Measurements from ENCODE around the gene CYLD. TPM values are rescaled to one million over a fixed set of nuclear protein-coding genes. Genes with fewer than 3 reads are reported as not detected.

The CYLD gene
- total RNA-seq, 4 donors from 2014 or later = 31.1 to 77.6 (median 50.2) TPM

- Histone ChIP-seq H3K9me3 (no peaks in the 10 kb centered on the region), H3K27me3 (no peaks in the 10 kb centered on the region), H3K4me3 (no peak overlapping the region), H3K4me1 (peaks cover 37% of the 10 kb centered on the region), H3K27ac (no peak overlapping the region), H3K36me3 (peaks cover 16% of the 10 kb centered on the region)
- WGBS = 66% methylated on average over 7 of the region's 7 CpGs
- no peak for DNase-seq (ENCODE audit: low spot score in 2 of 2)
- TF ChIP-seq EP300 (IDR thresholded peaks at IDR 0.05) (no peak), POLR2A (IDR thresholded peaks at IDR 0.05) (no peak), POLR2AphosphoS5 (IDR thresholded peaks at IDR 0.05) (no peak), CTCF (IDR thresholded peaks at IDR 0.05) (no peak)
Measured at GRCh38 chr16:50747207-50747956, 5.5 kb downstream of the CYLD start.

- Histone ChIP-seq H3K36me3 (peaks cover 43% of the 10 kb centered on the region), H3K9me3 (no peaks in the 10 kb centered on the region), H3K4me1 (peaks cover 13% of the 10 kb centered on the region), H3K27ac (no peak overlapping the region), H3K4me3 (no peak overlapping the region), H3K27me3 (no peaks in the 10 kb centered on the region)
- no peak for TF ChIP-seq CTCF (IDR thresholded peaks at IDR 0.05)
- no peak for TF ChIP-seq POLR2A (IDR thresholded peaks at IDR 0.05)
- no peak for TF ChIP-seq POLR2AphosphoS5 (IDR thresholded peaks at IDR 0.05)
- TF ChIP-seq EP300 (IDR thresholded peaks at IDR 0.05) = no peak
- DNase-seq (ENCODE audit: low spot score in 2 of 2) = no peak
- 72% methylated on average over 6 of the region's 6 CpGs for WGBS
Measured at GRCh38 chr16:50751528-50751927, 9.6 kb downstream of the CYLD start.

- H3K36me3 ChIP-seq = peaks cover 43% of the 10 kb centered on the region
- DNase-seq (ENCODE audit: low spot score in 2 of 2) = no peak
- H3K4me3 ChIP-seq = no peak overlapping the region
- TF ChIP-seq EP300 (IDR thresholded peaks at IDR 0.05) (no peak), POLR2AphosphoS5 (IDR thresholded peaks at IDR 0.05) (no peak), POLR2A (IDR thresholded peaks at IDR 0.05) (no peak), CTCF (IDR thresholded peaks at IDR 0.05) (no peak)
- no peaks in the 10 kb centered on the region for H3K27me3 ChIP-seq
- H3K9me3 ChIP-seq = no peaks in the 10 kb centered on the region
- WGBS = 77% methylated on average over 4 of the region's 4 CpGs
- peaks cover 11% of the 10 kb centered on the region for H3K4me1 ChIP-seq
- no peak overlapping the region for H3K27ac ChIP-seq
Measured at GRCh38 chr16:50752471-50753235, 10.8 kb downstream of the CYLD start.

- H3K4me3 ChIP-seq = no peak overlapping the region
- H3K4me1 ChIP-seq = peaks cover 5% of the 10 kb centered on the region
- peaks cover 35% of the 10 kb centered on the region for H3K36me3 ChIP-seq
- no peak for TF ChIP-seq CTCF (IDR thresholded peaks at IDR 0.05)
- no peak for TF ChIP-seq EP300 (IDR thresholded peaks at IDR 0.05)
- no peak for TF ChIP-seq POLR2AphosphoS5 (IDR thresholded peaks at IDR 0.05)
- TF ChIP-seq POLR2A (IDR thresholded peaks at IDR 0.05) = no peak
- H3K27me3 ChIP-seq = no peaks in the 10 kb centered on the region
- H3K9me3 ChIP-seq = no peaks in the 10 kb centered on the region
- 75% methylated on average over 3 of the region's 3 CpGs for WGBS
- H3K27ac ChIP-seq = no peak overlapping the region
- no peak for DNase-seq (ENCODE audit: low spot score in 2 of 2)
Measured at GRCh38 chr16:50756473-50756872, 14.6 kb downstream of the CYLD start.

GRCh38 chr16:50761267-50761666 lies 19.4 kb downstream of the CYLD start:
- H3K27me3 ChIP-seq = no peaks in the 10 kb centered on the region
- peaks cover 16% of the 10 kb centered on the region for H3K36me3 ChIP-seq
- TF ChIP-seq POLR2AphosphoS5 (IDR thresholded peaks at IDR 0.05) (no peak), CTCF (IDR thresholded peaks at IDR 0.05) (no peak), POLR2A (IDR thresholded peaks at IDR 0.05) (no peak), EP300 (IDR thresholded peaks at IDR 0.05) (no peak)
- H3K27ac ChIP-seq = no peak overlapping the region
- DNase-seq (ENCODE audit: low spot score in 2 of 2) = no peak
- H3K9me3 ChIP-seq = peaks cover 4% of the 10 kb centered on the region
- peaks cover 11% of the 10 kb centered on the region for H3K4me1 ChIP-seq
- 63% methylated on average over 1 of the region's 1 CpG for WGBS
- H3K4me3 ChIP-seq = no peak overlapping the region

Measured in suprapubic skin (tissue), 4 donors.